ENCODE measurements around the gene RAD51B.

GRCh38 chr14:68766299-68767247 is 947.0 kb downstream of the RAD51B start:
- TF ChIP-seq CTCF (IDR thresholded peaks at IDR 0.05) (no peak), POLR2AphosphoS5 (IDR thresholded peaks at IDR 0.05) (no peak)

Data from upper lobe of left lung (tissue), 4 donors.